C4-2B (cell line): Measurements from ENCODE around the gene SSR2.

ENCODE experiments used
- ZFX ChIP-seq: fragments of 450-650 bp; IDR thresholded peaks from 2 replicates; pipeline ENCODE4 v1.6.1; 2017
- TF ChIP-seq, protein P1 (sequence below): fragments of 450-650 bp; conservative IDR thresholded peaks from 2 replicates; pipeline ENCODE4 v1.5.1; 2017; ENCODE audit warnings: mild to moderate bottlenecking

DNA sequence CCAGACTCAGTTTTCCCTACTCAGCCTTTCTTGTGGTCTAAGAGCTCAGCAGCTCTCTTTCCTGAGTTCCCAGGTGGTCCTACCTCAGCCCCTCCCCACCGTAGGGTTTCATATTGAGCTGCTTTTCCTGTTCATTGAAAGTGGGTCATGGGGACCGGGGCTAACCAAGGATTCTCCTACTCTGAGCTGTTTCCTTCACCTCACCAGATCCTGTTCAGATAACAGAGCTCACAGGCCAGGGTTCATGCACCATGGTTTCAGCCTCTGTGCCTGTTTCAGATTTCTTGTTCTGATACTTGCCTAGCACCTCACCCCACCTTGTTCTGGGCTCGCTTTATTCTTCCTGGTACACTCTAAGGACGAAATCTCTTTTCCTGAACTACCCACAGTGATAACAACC lies 24.3 kb upstream of the SSR2 start:
- TF ChIP-seq, protein P1, sequence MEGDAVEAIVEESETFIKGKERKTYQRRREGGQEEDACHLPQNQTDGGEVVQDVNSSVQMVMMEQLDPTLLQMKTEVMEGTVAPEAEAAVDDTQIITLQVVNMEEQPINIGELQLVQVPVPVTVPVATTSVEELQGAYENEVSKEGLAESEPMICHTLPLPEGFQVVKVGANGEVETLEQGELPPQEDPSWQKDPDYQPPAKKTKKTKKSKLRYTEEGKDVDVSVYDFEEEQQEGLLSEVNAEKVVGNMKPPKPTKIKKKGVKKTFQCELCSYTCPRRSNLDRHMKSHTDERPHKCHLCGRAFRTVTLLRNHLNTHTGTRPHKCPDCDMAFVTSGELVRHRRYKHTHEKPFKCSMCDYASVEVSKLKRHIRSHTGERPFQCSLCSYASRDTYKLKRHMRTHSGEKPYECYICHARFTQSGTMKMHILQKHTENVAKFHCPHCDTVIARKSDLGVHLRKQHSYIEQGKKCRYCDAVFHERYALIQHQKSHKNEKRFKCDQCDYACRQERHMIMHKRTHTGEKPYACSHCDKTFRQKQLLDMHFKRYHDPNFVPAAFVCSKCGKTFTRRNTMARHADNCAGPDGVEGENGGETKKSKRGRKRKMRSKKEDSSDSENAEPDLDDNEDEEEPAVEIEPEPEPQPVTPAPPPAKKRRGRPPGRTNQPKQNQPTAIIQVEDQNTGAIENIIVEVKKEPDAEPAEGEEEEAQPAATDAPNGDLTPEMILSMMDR: no peak
- no peak for TF ChIP-seq ZFX
